ENCODE measurements around the gene YEATS2.
"Not testable (repeated sequence)": the region's sequence is repeated elsewhere in the genome, so short reads cannot be mapped to it uniquely, and the experiment has no call there.

Gene YEATS2

GRCh38 chr3:183698318-183698751 lies 738 bp downstream of the YEATS2 start:
- peak overlapping the region; percentile 61 for H3K27ac ChIP-seq
- TF ChIP-seq ZFX (IDR thresholded peaks at IDR 0.05; ENCODE audit: borderline replicate concordance) (no peak), CTCF (IDR thresholded peaks at IDR 0.05) (no peak)

GRCh38 chr3:183698756-183699155 lies 1.2 kb downstream of the YEATS2 start:
- TF ChIP-seq ZFX (IDR thresholded peaks at IDR 0.05; ENCODE audit: borderline replicate concordance) = no peak
- no peak for TF ChIP-seq CTCF (IDR thresholded peaks at IDR 0.05)
- H3K27ac ChIP-seq = no peak overlapping the region

GRCh38 chr3:183699238-183699947 lies 1.8 kb downstream of the YEATS2 start:
- TF ChIP-seq ZFX (IDR thresholded peaks at IDR 0.05; ENCODE audit: borderline replicate concordance) = no peak
- TF ChIP-seq CTCF (IDR thresholded peaks at IDR 0.05) = no peak

GRCh38 chr3:183701744-183702143 lies 4.1 kb downstream of the YEATS2 start:
- TF ChIP-seq ZFX (IDR thresholded peaks at IDR 0.05; ENCODE audit: borderline replicate concordance) = no peak
- no peak overlapping the region for H3K27ac ChIP-seq

More at GRCh38 chr3:183699238-183699947, 1.8 kb downstream of the YEATS2 start:
- no peak overlapping the region for H3K27ac ChIP-seq

GRCh38 chr3:183703892-183704291 lies 6.3 kb downstream of the YEATS2 start:
- H3K27ac ChIP-seq = not testable (repeated sequence)

- TF ChIP-seq CTCF (IDR thresholded peaks at IDR 0.05) = no peak
- no peak for TF ChIP-seq ZFX (IDR thresholded peaks at IDR 0.05; ENCODE audit: borderline replicate concordance)
- no peak overlapping the region for H3K27ac ChIP-seq
Observed at GRCh38 chr3:183710231-183710630, 12.6 kb downstream of the YEATS2 start.

- no peak for TF ChIP-seq CTCF (IDR thresholded peaks at IDR 0.05)
- H3K27ac ChIP-seq = no peak overlapping the region
Observed at GRCh38 chr3:183711516-183711915, 13.9 kb downstream of the YEATS2 start.

- TF ChIP-seq ZFX (IDR thresholded peaks at IDR 0.05; ENCODE audit: borderline replicate concordance) (no peak), CTCF (IDR thresholded peaks at IDR 0.05) (no peak)
- no peak overlapping the region for H3K27ac ChIP-seq
Observed at GRCh38 chr3:183714622-183715021, 17.0 kb downstream of the YEATS2 start.

All from 22Rv1 (cell line).